Measurements from ENCODE around the gene CACNA1I. TPM values are rescaled to one million over a fixed set of nuclear protein-coding genes. Genes with fewer than 3 reads are reported as not detected.

CACNA1I gene
- polyA plus RNA-seq, 3 donors = 0.01 to 0.31 (median 0.04) TPM

DNA sequence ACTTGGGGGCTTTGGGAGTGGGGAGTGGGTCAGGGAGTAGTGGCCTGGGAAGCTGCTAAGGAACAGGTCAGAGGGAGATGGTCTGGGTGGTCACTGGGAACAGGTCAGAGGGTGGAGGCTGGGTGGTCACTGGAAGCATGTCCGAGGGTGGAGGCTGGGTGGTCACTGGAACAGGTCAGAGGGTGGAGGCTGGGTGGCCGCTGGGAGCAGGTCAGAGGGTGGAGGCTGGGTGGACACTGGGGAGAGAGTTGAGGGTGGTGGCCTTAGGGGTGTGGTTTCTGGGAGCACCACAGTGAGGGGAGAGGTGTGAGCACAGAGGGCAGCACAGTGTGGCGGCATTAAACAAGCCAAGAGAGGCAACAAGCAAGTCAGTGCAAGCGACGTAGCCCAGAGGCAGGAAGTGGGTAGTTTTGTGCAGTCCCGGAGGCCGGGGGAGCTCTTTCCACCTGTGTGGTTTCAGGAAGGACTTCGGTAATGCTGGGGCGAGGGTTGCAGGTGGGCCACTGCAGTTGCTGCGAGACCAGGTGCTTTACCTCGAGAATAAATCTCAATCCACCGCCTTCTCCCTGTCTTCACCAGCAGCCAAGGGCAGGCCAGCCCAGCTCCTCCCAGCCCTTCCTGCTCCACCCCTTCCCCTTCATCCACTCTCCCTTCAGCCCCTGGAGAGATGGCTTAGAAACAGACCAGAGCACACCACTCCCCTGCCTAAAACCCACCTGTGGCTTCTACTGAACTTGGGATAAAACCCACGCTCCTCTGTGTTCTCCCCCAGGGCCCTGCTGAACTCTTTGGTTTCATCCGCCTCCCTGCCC is 3.2 kb upstream of the CACNA1I start:
- DNase-seq (ENCODE audit: low read depth in 3 of 3, low spot score in 2 of 3) = no peak

- DNase-seq (ENCODE audit: low read depth in 3 of 3, low spot score in 2 of 3) = no peak
Measured at GRCh38 chr22:39568278-39568981, 2.1 kb upstream of the CACNA1I start.

DNA sequence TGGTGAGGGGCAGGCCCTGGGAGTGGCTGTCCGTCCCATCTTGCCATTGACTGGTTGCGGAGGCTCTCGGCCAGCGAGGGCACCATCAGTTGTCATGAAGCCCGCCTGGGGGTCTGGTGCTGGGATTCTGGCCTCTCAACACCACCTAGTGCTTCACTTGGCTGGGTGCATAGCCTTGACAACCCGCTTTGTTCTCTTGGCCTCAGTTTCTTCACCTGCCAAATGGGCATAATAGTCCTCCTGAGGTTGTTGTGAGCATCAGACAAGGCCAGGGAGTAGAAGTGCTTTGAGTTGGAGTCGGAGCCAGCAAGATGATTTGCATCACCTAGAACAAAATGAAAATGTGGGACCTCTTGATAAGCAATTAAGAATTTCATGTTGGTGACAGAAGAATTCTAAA is 1.5 kb upstream of the CACNA1I start:
- DNase-seq (ENCODE audit: low read depth in 3 of 3, low spot score in 2 of 3) = no peak

- no peak for DNase-seq (ENCODE audit: low read depth in 3 of 3, low spot score in 2 of 3)
Measured at GRCh38 chr22:39570226-39570625, 327 bp upstream of the CACNA1I start.

DNA sequence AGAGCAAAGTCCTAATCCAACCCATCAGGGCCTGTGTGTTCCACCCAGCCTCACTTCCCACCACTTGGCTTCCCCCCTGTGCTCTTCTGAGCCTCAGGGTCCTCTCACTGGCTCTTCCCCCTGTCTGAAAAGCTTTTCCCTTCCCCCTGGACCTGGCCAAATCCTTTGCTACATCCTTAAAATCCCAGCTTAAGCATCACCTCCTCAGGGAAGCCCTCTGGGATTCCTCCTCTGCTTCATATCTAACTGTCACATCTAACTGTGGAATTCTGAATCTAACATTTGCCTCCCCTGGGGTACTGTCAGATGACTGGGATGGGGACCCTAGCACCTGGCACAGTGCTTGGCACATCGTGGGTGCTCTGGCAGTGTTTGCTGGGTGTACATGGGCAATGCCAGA is 985 bp downstream of the CACNA1I start:
- DNase-seq (ENCODE audit: low read depth in 3 of 3, low spot score in 2 of 3) = no peak

DNA sequence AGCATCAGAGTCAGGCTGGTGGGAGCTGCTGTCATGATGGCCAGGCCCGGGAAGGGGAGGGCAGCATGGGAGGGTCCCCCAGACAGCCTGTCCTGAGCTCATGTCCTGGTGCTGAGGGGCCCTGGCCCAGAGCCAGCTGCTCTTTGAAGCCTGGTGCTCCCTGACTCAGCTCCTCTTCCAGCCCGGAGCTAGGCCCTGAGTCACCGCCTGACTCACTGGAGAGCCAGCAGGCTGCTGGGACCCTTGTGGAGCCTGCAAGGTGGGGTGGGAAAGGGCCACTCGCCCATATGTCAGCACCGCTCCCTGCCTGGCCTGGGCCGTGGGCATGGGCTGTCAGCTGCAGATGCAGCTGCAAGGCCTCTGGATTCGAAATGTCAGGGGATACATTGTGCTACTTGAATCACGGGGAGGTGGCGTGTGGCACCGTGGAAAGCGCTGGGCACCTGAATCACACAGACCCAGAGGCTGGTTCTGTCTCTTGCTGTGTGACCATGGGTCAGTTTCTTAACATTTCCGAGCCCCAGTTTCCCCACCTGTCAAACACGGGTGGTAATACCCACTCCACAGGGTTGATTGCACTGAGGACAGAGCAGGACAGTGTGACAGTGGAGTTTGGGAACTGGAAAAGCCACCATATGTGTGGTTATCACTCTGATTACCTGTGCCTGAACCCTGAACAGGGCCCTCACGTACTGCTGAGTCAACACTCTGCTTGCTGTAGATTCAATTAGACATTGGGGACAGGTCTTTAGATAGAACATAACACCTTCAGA is 4.4 kb downstream of the CACNA1I start:
- no peak for DNase-seq (ENCODE audit: low read depth in 3 of 3, low spot score in 2 of 3)

DNA sequence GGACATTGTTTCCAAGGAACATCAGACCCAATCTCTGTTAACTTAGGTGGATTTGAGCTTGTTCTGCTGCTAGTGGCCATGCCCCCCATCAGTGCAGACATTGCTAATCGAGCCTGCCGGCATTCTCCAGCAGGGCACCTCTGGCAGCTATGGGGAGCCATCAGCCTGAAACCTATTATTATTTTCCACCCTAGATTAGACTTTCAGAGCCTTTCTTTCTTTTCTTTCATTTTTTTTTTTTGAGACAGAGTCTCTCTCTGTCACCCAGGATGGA is 4.9 kb downstream of the CACNA1I start:
- no peak for DNase-seq (ENCODE audit: low read depth in 3 of 3, low spot score in 2 of 3)

DNA sequence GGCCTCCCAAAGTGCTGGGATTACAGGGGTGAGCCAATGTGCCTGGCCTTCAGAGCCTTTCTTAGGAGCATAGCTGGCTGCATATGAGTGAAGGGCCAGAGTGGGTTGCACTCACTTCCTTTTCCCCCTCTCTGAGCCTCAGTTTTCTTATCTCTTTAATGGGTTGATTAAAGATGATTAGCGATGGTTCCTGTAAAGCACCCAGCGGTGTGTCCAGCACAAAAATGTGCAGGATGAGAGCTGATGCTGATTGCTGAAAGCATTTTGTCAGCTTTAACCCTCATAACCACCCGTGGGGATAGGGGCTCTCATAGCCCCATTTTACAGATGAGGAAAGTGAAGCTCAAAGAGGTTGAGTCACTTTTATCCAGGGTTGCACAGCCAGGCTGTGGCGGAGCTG is 5.5 kb downstream of the CACNA1I start:
- DNase-seq (ENCODE audit: low read depth in 3 of 3, low spot score in 2 of 3) = no peak

DNA sequence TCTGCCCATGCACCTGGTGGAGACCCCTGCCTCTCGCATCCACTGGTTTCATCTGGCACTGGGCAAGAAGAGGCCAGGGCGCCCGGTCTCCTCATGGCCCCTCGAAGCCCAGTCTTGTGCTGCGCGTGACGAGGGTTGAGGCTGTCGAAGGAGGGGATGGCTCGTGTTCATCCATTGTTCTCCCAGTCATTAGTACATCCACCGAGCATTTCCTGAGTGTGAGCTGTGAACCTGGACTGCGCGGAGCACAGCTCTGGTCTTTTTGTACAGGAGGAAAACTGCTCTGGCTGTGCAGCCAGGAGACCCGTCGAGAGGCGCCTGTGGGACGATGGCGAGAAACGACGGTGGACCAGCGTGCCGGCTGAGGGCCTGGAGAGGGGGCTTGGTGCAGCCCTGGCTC is 6.8 kb downstream of the CACNA1I start:
- no peak for DNase-seq (ENCODE audit: low read depth in 3 of 3, low spot score in 2 of 3)

DNA sequence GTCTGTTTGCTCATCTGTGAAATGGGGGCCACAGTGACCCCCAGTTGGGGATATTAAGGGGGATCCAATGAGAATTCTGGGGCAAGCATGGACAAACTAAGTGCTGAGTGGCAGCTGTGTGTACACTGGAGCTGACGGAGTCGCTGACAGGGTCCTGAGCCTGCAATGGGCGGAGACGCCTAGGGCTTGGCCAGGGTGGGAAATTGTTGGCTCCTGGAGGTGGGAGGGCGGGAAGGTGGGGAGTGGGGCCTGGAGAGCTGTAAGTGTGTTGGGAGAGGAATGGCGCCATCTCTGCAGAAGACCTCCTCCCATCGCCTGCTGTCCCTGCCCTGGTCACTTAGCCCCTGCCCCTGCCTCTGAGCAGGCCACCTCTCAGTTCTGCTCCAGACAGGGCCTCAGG is 7.3 kb downstream of the CACNA1I start:
- no peak for DNase-seq (ENCODE audit: low read depth in 3 of 3, low spot score in 2 of 3)

DNA sequence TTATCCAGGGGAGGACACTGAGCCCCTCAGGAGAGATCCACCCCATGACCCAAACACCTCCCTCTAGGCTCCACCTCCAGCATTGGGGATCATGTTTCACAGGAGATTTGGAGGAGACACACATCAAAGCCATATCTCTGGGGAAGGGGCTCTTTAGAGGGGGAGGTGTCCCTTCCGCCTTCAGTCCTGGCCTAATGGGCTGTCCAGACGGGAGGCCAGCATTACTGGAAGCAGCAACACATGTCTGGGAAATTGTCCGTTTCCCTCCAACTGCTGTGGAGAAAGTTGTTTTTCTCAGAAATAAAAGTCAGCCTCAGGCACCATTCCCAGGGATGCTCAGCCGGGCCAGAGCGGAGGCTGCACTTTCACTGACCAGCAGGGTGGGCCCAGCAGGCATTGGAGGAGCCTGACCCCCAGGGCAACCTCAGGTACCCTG is 9.5 kb downstream of the CACNA1I start:
- DNase-seq (ENCODE audit: low read depth in 3 of 3, low spot score in 2 of 3) = no peak

DNA sequence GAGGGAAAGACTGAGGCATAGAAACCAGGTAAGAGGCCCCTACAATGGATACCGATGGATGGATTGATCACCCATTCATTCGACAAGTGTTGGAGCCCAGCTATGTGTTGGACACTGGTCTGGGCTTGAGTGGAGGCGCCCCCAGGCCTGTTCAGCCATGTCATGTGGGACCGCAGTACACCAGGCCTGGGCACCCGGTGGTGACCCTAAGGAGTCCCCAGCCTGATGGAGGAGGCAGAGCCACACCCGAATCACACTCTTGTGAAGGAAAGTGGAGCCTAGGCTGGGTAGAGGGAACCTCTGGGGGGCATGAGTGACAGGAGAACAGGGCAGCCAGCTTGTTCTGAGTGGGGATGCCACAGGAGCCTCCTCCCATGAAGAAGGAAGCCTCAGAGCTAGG is 10.2 kb downstream of the CACNA1I start:
- no peak for DNase-seq (ENCODE audit: low read depth in 3 of 3, low spot score in 2 of 3)

DNA sequence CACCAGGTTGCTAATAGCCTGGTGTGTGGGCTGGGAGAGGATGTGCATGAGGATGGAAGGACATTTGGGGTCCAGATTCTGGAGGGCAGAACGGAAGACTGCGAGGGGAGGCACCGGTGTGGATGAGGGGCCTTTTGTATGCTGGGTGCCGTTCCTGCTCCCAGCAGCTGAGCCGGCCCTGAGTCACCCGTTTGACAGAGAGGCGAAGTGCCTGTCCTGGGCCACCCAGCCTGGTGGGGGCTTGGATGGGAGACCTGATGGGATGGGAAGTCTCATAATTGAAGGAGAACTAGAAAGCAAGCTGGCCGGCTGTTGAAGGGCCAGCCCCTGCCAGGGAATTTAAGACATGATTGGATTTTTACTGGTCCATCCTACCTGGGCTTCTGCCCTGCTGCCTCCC is 10.8 kb downstream of the CACNA1I start:
- DNase-seq (ENCODE audit: low read depth in 3 of 3, low spot score in 2 of 3) = no peak

DNA sequence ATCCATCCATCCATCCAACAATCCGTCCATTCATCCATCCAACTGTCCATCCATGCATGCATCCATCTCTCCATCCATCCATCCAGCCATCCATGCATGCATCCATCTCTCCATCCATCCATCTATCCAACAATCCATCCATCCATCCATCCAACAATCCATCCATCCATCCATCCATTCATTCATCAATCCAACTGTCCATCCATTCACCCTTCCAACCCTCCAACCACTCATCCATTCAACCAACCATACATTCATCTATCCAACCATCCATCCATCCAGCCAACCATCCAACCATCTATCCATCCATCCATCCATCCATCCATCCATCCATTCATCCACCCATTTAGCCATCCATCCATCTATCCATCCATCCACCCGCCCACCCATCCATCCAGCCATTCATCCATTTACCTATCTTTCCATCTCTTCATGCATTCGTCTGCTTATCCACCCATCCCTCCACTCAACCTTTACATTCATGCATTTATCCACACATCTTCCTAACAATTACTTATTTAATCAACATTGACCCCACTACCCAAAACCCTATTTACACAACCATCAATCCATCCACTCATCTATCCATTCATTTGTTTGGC is 12.6 kb downstream of the CACNA1I start:
- DNase-seq (ENCODE audit: low read depth in 3 of 3, low spot score in 2 of 3) = no peak

GRCh38 chr22:39589875-39590274 is 19.3 kb downstream of the CACNA1I start:
- DNase-seq (ENCODE audit: low read depth in 3 of 3, low spot score in 2 of 3) = no peak

- DNase-seq (ENCODE audit: low read depth in 3 of 3, low spot score in 2 of 3) = no peak
Measured at GRCh38 chr22:39592081-39593065, 21.8 kb downstream of the CACNA1I start.

- no peak for DNase-seq (ENCODE audit: low read depth in 3 of 3, low spot score in 2 of 3)
Measured at GRCh38 chr22:39593066-39593930, 22.7 kb downstream of the CACNA1I start.

- DNase-seq (ENCODE audit: low read depth in 3 of 3, low spot score in 2 of 3) = no peak
Measured at GRCh38 chr22:39593931-39594285, 23.4 kb downstream of the CACNA1I start.

GRCh38 chr22:39594411-39594810 is 23.9 kb downstream of the CACNA1I start:
- no peak for DNase-seq (ENCODE audit: low read depth in 3 of 3, low spot score in 2 of 3)
